ENCODE results near the gene OBSCN.

OBSCN gene

GRCh38 chr1:228207851-228208821 lies at the start of gene OBSCN:
OBSCN (plus strand) TSS chr1:228208044; CDS start chr1:228211784, 3,740 bp downstream.
- no peak for TF ChIP-seq CTCF (IDR thresholded peaks at IDR 0.05; ENCODE audit: control insufficient read depth, extremely low read depth, insufficient read depth)
- H3K4me3 ChIP-seq (ENCODE audit: low read depth, low read length): no peak within 1 kb of the TSS
- no peak for DNase-seq (ENCODE audit: low read depth)

GRCh38 chr1:228158151-228159007 lies 49.5 kb upstream of the OBSCN start:
- TF ChIP-seq CTCF (IDR thresholded peaks at IDR 0.05; ENCODE audit: control insufficient read depth, extremely low read depth, insufficient read depth): no peak
- DNase-seq (ENCODE audit: low read depth): no peak
- no peak overlapping the region for H3K4me3 ChIP-seq (ENCODE audit: low read depth, low read length)

GRCh38 chr1:228159008-228159665 lies 48.7 kb upstream of the OBSCN start:
- no peak for TF ChIP-seq CTCF (IDR thresholded peaks at IDR 0.05; ENCODE audit: control insufficient read depth, extremely low read depth, insufficient read depth)
- no peak overlapping the region for H3K4me3 ChIP-seq (ENCODE audit: low read depth, low read length)
- DNase-seq (ENCODE audit: low read depth): no peak

GRCh38 chr1:228160201-228160761 lies 47.6 kb upstream of the OBSCN start:
- no peak for DNase-seq (ENCODE audit: low read depth)
- no peak for TF ChIP-seq CTCF (IDR thresholded peaks at IDR 0.05; ENCODE audit: control insufficient read depth, extremely low read depth, insufficient read depth)
- H3K4me3 ChIP-seq (ENCODE audit: low read depth, low read length): no peak overlapping the region

GRCh38 chr1:228161362-228161761 lies 46.5 kb upstream of the OBSCN start:
- TF ChIP-seq CTCF (IDR thresholded peaks at IDR 0.05; ENCODE audit: control insufficient read depth, extremely low read depth, insufficient read depth): no peak
- DNase-seq (ENCODE audit: low read depth): no peak
- H3K4me3 ChIP-seq (ENCODE audit: low read depth, low read length): no peak overlapping the region

GRCh38 chr1:228161866-228162265 lies 46.0 kb upstream of the OBSCN start:
- H3K4me3 ChIP-seq (ENCODE audit: low read depth, low read length): no peak overlapping the region
- no peak for DNase-seq (ENCODE audit: low read depth)
- no peak for TF ChIP-seq CTCF (IDR thresholded peaks at IDR 0.05; ENCODE audit: control insufficient read depth, extremely low read depth, insufficient read depth)

All from LNCaP clone FGC (cell line).